A549 (cell line): ENCODE results near the gene LOX. TPM values are rescaled to one million over a fixed set of nuclear protein-coding genes. Genes with fewer than 3 reads are reported as not detected.

Experiments used
- ATAC-seq, 2 experiments: fragments of 200-7000 bp in 1 of 2; fragments of >200 bp in 1 of 2; cut with Nextera tagmentation in 1 of 2; cut with Tn5 transposase in 1 of 2; 3 replicates each; pipeline versions ENCODE4 v1.8.0 to v1.9.1; 2018 to 2020; ENCODE audit warnings: mild to moderate bottlenecking in 1 of 2, moderate library complexity in 1 of 2
- CTCF ChIA-PET: fragments of 300-600 bp; sonication (Branson Sonifier 250); formaldehyde crosslinking; extraction: SDS; loops from one replicate; lab custom pipeline; 2021; ENCODE audit warnings: antibody characterized with exemption, inconsistent platforms; lab: Yijun Ruan, JAX
- POLR2A ChIA-PET: fragments of 350-600 bp; formaldehyde crosslinking; extraction: SDS; loops from one replicate; lab custom pipeline; 2021; ENCODE audit warnings: antibody characterized with exemption, inconsistent platforms; lab: Yijun Ruan, JAX
- DNase-seq, 2 experiments: peaks; one replicate each; pipeline versions ENCODE4 v3.0.0 to v3.0.0-alpha.2; 2011 to 2016; ENCODE audit warnings: low read depth in 1 of 2, low spot score in 1 of 2
- FAIRE-seq: peaks from 2 replicates; lab custom pipeline; 2011; peaks lifted over from hg19 to GRCh38; lab: Jason Lieb, UNC
- H3K27ac ChIP-seq, 2 experiments: fragments of >200 bp; sonication (Bioruptor Twin); formaldehyde crosslinking; 3 replicates each; pipeline ENCODE4 v1.5.1; 2016 to 2017
- H3K4me1 ChIP-seq: fragments of >200 bp; sonication (Bioruptor Twin); formaldehyde crosslinking; 3 replicates; pipeline ENCODE4 v1.6.1; 2016
- H3K4me2 ChIP-seq: fragments of >200 bp; sonication (Bioruptor Twin); formaldehyde crosslinking; 3 replicates; pipeline ENCODE4 v1.6.1; 2016
- H3K4me3 ChIP-seq: fragments of >200 bp; sonication (Bioruptor Twin); formaldehyde crosslinking; 3 replicates; pipeline ENCODE4 v1.5.1; 2016
- H3K9me3 ChIP-seq: fragments of >200 bp; sonication (Bioruptor Twin); formaldehyde crosslinking; 3 replicates; pipeline ENCODE4 v1.6.1; 2016
- BHLHE40 ChIP-seq: IDR thresholded peaks from 2 replicates; pipeline ENCODE4 v1.6.1; 2012; ENCODE audit warnings: low read depth, low read length, inconsistent platforms
- CEBPB ChIP-seq, 2 experiments: fragments of >200 bp in 1 of 2; sonication (Bioruptor Twin) in 1 of 2; formaldehyde crosslinking in 1 of 2; IDR thresholded peaks; 2 replicates each; pipeline ENCODE4 v1.6.1; 2012 to 2016
- CHD2 ChIP-seq: fragments of 150-350 bp; IDR thresholded peaks from 2 replicates; pipeline ENCODE4 v1.6.1; 2014; ENCODE audit warnings: low read length; ENCODE audit not compliant: partially characterized antibody
- FOSB ChIP-seq: fragments of 250-450 bp; sonication (Bioruptor Pico); IDR thresholded peaks from 2 replicates; pipeline ENCODE4 v1.5.0; 2020; ENCODE audit warnings: mild to moderate bottlenecking, moderate library complexity
- FOXS1 ChIP-seq: fragments of 250-450 bp; sonication (Bioruptor Pico); IDR thresholded peaks from 2 replicates; pipeline ENCODE4 v1.5.0; 2020; ENCODE audit warnings: mild to moderate bottlenecking, moderate library complexity
- HEYL ChIP-seq: fragments of 250-450 bp; sonication (Bioruptor Pico); IDR thresholded peaks from 2 replicates; pipeline ENCODE4 v1.8.0; 2021; ENCODE audit warnings: mild to moderate bottlenecking, moderate library complexity
- HOXB13 ChIP-seq: fragments of 250-450 bp; sonication (Bioruptor Pico); IDR thresholded peaks from 2 replicates; pipeline ENCODE4 v1.5.0; 2020; ENCODE audit warnings: low read depth, mild to moderate bottlenecking, moderate library complexity
- HOXB5 ChIP-seq: fragments of 250-450 bp; sonication (Bioruptor Pico); IDR thresholded peaks from 2 replicates; pipeline ENCODE4 v1.5.0; 2020; ENCODE audit warnings: mild to moderate bottlenecking, moderate library complexity
- JUNB ChIP-seq: fragments of >200 bp; sonication (Bioruptor Twin); formaldehyde crosslinking; IDR thresholded peaks from 2 replicates; pipeline ENCODE4 v1.6.1; 2016
- KDM1A ChIP-seq: fragments of 200-600 bp; sonication (generic); IDR thresholded peaks from 2 replicates; pipeline ENCODE4 v1.6.1; 2016; ENCODE audit warnings: low read depth, mild to moderate bottlenecking
- MAFK ChIP-seq: fragments of 450-650 bp; IDR thresholded peaks from 2 replicates; pipeline ENCODE4 v1.6.1; 2014; ENCODE audit not compliant: partially characterized antibody
- MYC ChIP-seq: IDR thresholded peaks from 2 replicates; pipeline ENCODE4 v1.6.1; 2012; ENCODE audit warnings: mild to moderate bottlenecking, inconsistent platforms, low read length, improper control_type of control experiment, borderline replicate concordance
- PHF8 ChIP-seq: fragments of 200-600 bp; sonication (generic); IDR thresholded peaks from 2 replicates; pipeline ENCODE4 v1.6.1; 2016; ENCODE audit warnings: low read depth, mild to moderate bottlenecking, antibody characterized with exemption, moderate library complexity, borderline replicate concordance
- RCOR1 ChIP-seq: fragments of 150-350 bp; IDR thresholded peaks from 2 replicates; pipeline ENCODE4 v1.6.1; 2014; ENCODE audit warnings: antibody characterized with exemption, low read length, low read depth
- SREBF2 ChIP-seq: fragments of 450-650 bp; IDR thresholded peaks from 2 replicates; pipeline ENCODE4 v1.6.1; 2014; ENCODE audit warnings: mild to moderate bottlenecking, moderate library complexity
- TFCP2L1 ChIP-seq: fragments of 250-450 bp; sonication (Bioruptor Pico); IDR thresholded peaks from 2 replicates; pipeline ENCODE4 v1.5.0; 2021; ENCODE audit warnings: mild to moderate bottlenecking
- WGBS: methylation state at CpG from one replicate; pipeline ENCODE4 v1.1.6; 2017; ENCODE audit errors: missing lambda C conversion rate; 5-methylcytosine and 5-hydroxymethylcytosine counted together
- polyA plus RNA-seq, 4 experiments: library from polyadenylated mRNA; depleted of rRNA in 3 of 4; stranded (reverse); fragments of >200 nt; fragmentation: RNase III in 1 of 4; extraction: RNeasy Plus Mini Kit Qiagen cat#74134 plus additional on column Dnase treatment in 1 of 4; gene quantifications; 2 replicates in 3 of 4; 3 replicates in 1 of 4; pipeline ENCODE4 v1.2.3, GENCODE V29; 2011 to 2017
- TF ChIP-seq, protein P1 (sequence below): fragments of 450-650 bp; IDR thresholded peaks from 2 replicates; pipeline ENCODE4 v1.6.1; 2014; ENCODE audit warnings: antibody characterized with exemption
- TF ChIP-seq, protein P2 (sequence below): fragments of 200-600 bp; sonication (generic); IDR thresholded peaks from 2 replicates; pipeline ENCODE4 v1.6.1; 2016; ENCODE audit warnings: antibody characterized with exemption, mild to moderate bottlenecking, moderate library complexity
- TF ChIP-seq, protein P3 (sequence below): fragments of 150-350 bp; IDR thresholded peaks from 2 replicates; pipeline ENCODE4 v1.6.1; 2014; ENCODE audit warnings: low read depth, mild to moderate bottlenecking, low read length
- TF ChIP-seq, protein P4 (sequence below): IDR thresholded peaks from 2 replicates; pipeline ENCODE4 v1.6.1; 2012; ENCODE audit warnings: low read depth, borderline replicate concordance
- TF ChIP-seq, protein P5 (sequence below): fragments of >200 bp; sonication (Bioruptor Twin); formaldehyde crosslinking; IDR thresholded peaks from 3 replicates; pipeline ENCODE4 v1.6.1; 2016
- TF ChIP-seq, protein P6 (sequence below): fragments of >200 bp; sonication (Bioruptor Twin); formaldehyde crosslinking; IDR thresholded peaks from 3 replicates; pipeline ENCODE4 v1.5.1; 2016

LOX gene
- polyA plus RNA-seq, 2 of the 4 experiments (the other 2 are of a cell fraction), result 0.34 to 0.36 TPM

DNA sequence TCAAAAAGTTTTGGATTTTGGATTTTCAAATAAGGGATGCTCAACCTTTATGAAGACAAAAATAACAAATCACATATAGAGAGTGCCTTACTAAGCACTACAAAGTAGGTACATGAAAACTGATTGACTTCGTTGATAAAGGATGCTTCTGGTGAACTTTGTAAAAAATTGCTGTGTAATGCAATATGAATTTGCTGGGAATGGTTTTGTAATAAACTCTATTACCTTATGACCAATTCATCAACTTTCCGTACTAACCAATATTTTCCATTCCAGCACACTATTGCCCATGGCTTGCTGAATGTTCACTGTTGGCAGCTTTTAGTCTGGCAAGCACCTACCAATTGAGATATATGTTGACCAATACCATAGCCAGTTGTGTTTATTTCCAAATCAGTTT is 27.9 kb upstream of the LOX start:
- Histone ChIP-seq H3K27ac (no peak overlapping the region), H3K4me3 (no peak overlapping the region), H3K9me3 (no peaks in the 10 kb centered on the region), H3K4me2 (no peak overlapping the region), H3K4me1 (no peaks in the 10 kb centered on the region; the same call in 2 of the 3 replicates)
- TF ChIP-seq, protein P1, sequence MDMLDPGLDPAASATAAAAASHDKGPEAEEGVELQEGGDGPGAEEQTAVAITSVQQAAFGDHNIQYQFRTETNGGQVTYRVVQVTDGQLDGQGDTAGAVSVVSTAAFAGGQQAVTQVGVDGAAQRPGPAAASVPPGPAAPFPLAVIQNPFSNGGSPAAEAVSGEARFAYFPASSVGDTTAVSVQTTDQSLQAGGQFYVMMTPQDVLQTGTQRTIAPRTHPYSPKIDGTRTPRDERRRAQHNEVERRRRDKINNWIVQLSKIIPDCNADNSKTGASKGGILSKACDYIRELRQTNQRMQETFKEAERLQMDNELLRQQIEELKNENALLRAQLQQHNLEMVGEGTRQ, result no peak
- TF ChIP-seq MAFK, result no peak
- TF ChIP-seq HOXB13 (CRISPR knock-in tag), result no peak
- no peak for TF ChIP-seq KDM1A
- TF ChIP-seq RCOR1, result no peak
- TF ChIP-seq CEBPB (IDR thresholded peaks at IDR 0.05), result no peak
- TF ChIP-seq, protein P2, sequence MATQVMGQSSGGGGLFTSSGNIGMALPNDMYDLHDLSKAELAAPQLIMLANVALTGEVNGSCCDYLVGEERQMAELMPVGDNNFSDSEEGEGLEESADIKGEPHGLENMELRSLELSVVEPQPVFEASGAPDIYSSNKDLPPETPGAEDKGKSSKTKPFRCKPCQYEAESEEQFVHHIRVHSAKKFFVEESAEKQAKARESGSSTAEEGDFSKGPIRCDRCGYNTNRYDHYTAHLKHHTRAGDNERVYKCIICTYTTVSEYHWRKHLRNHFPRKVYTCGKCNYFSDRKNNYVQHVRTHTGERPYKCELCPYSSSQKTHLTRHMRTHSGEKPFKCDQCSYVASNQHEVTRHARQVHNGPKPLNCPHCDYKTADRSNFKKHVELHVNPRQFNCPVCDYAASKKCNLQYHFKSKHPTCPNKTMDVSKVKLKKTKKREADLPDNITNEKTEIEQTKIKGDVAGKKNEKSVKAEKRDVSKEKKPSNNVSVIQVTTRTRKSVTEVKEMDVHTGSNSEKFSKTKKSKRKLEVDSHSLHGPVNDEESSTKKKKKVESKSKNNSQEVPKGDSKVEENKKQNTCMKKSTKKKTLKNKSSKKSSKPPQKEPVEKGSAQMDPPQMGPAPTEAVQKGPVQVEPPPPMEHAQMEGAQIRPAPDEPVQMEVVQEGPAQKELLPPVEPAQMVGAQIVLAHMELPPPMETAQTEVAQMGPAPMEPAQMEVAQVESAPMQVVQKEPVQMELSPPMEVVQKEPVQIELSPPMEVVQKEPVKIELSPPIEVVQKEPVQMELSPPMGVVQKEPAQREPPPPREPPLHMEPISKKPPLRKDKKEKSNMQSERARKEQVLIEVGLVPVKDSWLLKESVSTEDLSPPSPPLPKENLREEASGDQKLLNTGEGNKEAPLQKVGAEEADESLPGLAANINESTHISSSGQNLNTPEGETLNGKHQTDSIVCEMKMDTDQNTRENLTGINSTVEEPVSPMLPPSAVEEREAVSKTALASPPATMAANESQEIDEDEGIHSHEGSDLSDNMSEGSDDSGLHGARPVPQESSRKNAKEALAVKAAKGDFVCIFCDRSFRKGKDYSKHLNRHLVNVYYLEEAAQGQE, result no peak
- TF ChIP-seq, protein P3, sequence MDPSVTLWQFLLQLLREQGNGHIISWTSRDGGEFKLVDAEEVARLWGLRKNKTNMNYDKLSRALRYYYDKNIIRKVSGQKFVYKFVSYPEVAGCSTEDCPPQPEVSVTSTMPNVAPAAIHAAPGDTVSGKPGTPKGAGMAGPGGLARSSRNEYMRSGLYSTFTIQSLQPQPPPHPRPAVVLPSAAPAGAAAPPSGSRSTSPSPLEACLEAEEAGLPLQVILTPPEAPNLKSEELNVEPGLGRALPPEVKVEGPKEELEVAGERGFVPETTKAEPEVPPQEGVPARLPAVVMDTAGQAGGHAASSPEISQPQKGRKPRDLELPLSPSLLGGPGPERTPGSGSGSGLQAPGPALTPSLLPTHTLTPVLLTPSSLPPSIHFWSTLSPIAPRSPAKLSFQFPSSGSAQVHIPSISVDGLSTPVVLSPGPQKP, result no peak
- no peak for TF ChIP-seq BHLHE40
- no peak for TF ChIP-seq FOSB (CRISPR knock-in tag)
- no peak for TF ChIP-seq MYC
- TF ChIP-seq, protein P4, sequence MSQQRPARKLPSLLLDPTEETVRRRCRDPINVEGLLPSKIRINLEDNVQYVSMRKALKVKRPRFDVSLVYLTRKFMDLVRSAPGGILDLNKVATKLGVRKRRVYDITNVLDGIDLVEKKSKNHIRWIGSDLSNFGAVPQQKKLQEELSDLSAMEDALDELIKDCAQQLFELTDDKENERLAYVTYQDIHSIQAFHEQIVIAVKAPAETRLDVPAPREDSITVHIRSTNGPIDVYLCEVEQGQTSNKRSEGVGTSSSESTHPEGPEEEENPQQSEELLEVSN, result no peak
- TF ChIP-seq PHF8, result no peak
- no peak for TF ChIP-seq TFCP2L1 (CRISPR knock-in tag)
- TF ChIP-seq HOXB5 (CRISPR knock-in tag), result no peak
- TF ChIP-seq HEYL (CRISPR knock-in tag), result no peak
- TF ChIP-seq CHD2, result no peak
- TF ChIP-seq JUNB, result no peak
- TF ChIP-seq, protein P5, sequence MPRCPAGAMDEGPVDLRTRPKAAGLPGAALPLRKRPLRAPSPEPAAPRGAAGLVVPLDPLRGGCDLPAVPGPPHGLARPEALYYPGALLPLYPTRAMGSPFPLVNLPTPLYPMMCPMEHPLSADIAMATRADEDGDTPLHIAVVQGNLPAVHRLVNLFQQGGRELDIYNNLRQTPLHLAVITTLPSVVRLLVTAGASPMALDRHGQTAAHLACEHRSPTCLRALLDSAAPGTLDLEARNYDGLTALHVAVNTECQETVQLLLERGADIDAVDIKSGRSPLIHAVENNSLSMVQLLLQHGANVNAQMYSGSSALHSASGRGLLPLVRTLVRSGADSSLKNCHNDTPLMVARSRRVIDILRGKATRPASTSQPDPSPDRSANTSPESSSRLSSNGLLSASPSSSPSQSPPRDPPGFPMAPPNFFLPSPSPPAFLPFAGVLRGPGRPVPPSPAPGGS, result no peak
- TF ChIP-seq SREBF2, result no peak
- ATAC-seq (no peak), DNase-seq (no peak), FAIRE-seq (no peak)
- WGBS, result 69% methylated on average over 2 of the region's 2 CpGs
- ChIA-PET CTCF (interaction anchor here (0.9 kb wide), 1 partner anchor 30 kb away, joined by 3 read pairs; no protein-coding TSS in a partner anchor), POLR2A (no interaction called here)

DNA sequence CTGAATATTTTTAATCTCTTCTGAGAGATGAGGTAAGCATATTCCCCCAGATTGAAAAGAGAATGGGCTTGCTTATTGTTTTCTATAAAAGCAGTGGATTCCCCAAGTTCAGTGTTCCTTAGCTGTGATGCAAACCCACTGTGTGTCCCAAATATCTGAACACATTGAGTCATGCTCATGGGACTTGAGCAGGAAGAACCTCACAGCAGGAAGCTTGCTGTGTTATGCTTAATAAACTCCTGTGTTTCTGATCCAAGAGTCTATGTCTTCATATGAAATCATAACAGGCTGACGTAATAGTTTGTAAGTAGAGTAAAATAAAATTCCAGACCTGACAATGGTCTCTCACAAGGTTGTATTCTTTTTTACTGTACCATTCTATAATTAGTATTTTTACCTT is 24.8 kb upstream of the LOX start:
- peak in 1 of 2 experiments; percentile 24 for DNase-seq

More for the DNA sequence above, 24.8 kb upstream of the LOX start:
- Histone ChIP-seq H3K4me3 (no peak overlapping the region), H3K9me3 (no peaks in the 10 kb centered on the region), H3K4me2 (peak overlapping the region; percentile 1; the same call in 1 of the 3 replicates), H3K27ac (peak overlapping the region; percentile 25 to 35; a peak in 3 of 6 replicates), H3K4me1 (peaks cover 10% of the 10 kb centered on the region)
- TF ChIP-seq, protein P5, result no peak
- 0 out of 4 replicates have a peak, but pooled peaks of 1 of the 2 experiments have one; percentile 12 for TF ChIP-seq CEBPB (IDR thresholded peaks at IDR 0.05)
- TF ChIP-seq FOXS1, result no peak
- TF ChIP-seq, protein P6, sequence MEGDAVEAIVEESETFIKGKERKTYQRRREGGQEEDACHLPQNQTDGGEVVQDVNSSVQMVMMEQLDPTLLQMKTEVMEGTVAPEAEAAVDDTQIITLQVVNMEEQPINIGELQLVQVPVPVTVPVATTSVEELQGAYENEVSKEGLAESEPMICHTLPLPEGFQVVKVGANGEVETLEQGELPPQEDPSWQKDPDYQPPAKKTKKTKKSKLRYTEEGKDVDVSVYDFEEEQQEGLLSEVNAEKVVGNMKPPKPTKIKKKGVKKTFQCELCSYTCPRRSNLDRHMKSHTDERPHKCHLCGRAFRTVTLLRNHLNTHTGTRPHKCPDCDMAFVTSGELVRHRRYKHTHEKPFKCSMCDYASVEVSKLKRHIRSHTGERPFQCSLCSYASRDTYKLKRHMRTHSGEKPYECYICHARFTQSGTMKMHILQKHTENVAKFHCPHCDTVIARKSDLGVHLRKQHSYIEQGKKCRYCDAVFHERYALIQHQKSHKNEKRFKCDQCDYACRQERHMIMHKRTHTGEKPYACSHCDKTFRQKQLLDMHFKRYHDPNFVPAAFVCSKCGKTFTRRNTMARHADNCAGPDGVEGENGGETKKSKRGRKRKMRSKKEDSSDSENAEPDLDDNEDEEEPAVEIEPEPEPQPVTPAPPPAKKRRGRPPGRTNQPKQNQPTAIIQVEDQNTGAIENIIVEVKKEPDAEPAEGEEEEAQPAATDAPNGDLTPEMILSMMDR, result no peak
- FAIRE-seq, result no peak
- ChIA-PET POLR2A (no interaction called here), CTCF (interaction anchor here (0.6 to 5.1 kb wide), 14 partner anchors 10 to 443 kb away, joined by 3 to 24 read pairs (median 5); partner anchors contain the start of gene ZNF474)
- 84% methylated on average over 1 of the region's 1 CpG for WGBS
- ATAC-seq, result peak in 1 of 2 experiments; percentile 27; a peak in 1 of 6 replicates
